ENCODE results near the gene HYAL3.

DNA sequence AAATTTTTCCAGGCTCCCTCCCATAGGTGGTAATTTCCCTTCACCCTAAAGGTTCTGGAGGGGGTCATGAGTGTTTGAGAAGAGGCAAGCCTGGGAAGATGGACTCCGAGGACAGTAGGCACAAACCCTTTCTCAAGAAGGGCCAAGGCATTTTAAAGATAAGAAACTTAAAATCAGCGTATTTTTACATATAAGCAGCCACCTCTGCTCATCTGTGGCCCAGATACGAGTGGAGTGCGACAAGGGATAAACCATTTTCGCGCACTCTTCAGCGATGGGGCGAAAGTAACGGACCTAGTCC lies 40.9 kb upstream of the HYAL3 start:
- TF ChIP-seq, protein P1, sequence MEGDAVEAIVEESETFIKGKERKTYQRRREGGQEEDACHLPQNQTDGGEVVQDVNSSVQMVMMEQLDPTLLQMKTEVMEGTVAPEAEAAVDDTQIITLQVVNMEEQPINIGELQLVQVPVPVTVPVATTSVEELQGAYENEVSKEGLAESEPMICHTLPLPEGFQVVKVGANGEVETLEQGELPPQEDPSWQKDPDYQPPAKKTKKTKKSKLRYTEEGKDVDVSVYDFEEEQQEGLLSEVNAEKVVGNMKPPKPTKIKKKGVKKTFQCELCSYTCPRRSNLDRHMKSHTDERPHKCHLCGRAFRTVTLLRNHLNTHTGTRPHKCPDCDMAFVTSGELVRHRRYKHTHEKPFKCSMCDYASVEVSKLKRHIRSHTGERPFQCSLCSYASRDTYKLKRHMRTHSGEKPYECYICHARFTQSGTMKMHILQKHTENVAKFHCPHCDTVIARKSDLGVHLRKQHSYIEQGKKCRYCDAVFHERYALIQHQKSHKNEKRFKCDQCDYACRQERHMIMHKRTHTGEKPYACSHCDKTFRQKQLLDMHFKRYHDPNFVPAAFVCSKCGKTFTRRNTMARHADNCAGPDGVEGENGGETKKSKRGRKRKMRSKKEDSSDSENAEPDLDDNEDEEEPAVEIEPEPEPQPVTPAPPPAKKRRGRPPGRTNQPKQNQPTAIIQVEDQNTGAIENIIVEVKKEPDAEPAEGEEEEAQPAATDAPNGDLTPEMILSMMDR (IDR thresholded peaks at IDR 0.05): no peak
- no peak for TF ChIP-seq EP300 (IDR thresholded peaks at IDR 0.05)
- TF ChIP-seq POLR2AphosphoS5 (IDR thresholded peaks at IDR 0.05): no peak
- TF ChIP-seq POLR2A (IDR thresholded peaks at IDR 0.05): no peak

Measured in upper lobe of left lung (tissue), 4 donors.